OCI-LY7 (cell line): ENCODE results near the gene CDCA5.

Experiments used
- CTCF ChIP-seq: fragments of 200-600 bp; sonication (generic); conservative IDR thresholded peaks from 2 replicates; pipeline ENCODE4 v1.5.1; 2014; ENCODE audit warnings: mild to moderate bottlenecking, antibody characterized with exemption, low read length, moderate library complexity, mixed read lengths
- EZH2phosphoT487 ChIP-seq: fragments of 200-600 bp; sonication (generic); IDR thresholded peaks from 2 replicates; pipeline ENCODE4 v1.6.1; 2018; ENCODE audit warnings: low read depth, borderline replicate concordance, mild to moderate bottlenecking, mixed run types, antibody characterized with exemption, low read length, moderate library complexity, mixed read lengths

- no peak for TF ChIP-seq CTCF
- no peak for TF ChIP-seq EZH2phosphoT487
Measured at GRCh38 chr11:65065851-65066250, 18.0 kb downstream of the CDCA5 start.
